M059J (cell line): ENCODE measurements around the gene KLHL40. TPM values are rescaled to one million over a fixed set of nuclear protein-coding genes. Genes with fewer than 3 reads are reported as not detected.

ENCODE experiments used
- DNase-seq: peaks from one replicate; pipeline ENCODE4 v3.0.0-alpha.2; 2012; ENCODE audit warnings: low read depth
- total RNA-seq: library from RNA; depleted of rRNA; stranded (reverse); fragments of >200 nt; shearing (Covaris generic); gene quantifications from 2 replicates; pipeline ENCODE4 v1.2.3, GENCODE V29; 2014

Gene KLHL40
- total RNA-seq, 1 experiment from 2014 or later: not detected

DNA sequence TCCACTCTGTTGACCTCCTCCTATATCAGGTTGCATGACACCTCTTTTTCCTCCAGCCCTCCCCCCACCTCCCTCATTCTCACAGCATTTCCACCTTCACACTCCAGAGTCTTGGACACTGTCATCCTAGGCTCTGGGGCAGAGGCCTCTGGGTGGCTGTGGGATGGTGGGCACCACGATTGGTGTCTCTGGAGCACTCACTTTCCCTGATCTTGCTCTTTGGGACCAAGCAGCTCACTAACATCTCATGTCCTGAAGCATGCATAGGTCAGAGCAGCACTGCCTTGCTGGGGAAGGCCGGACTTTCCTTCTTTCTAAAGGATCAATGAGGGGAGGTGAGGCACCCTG lies 16.9 kb upstream of the KLHL40 start:
- DNase-seq: no peak

DNA sequence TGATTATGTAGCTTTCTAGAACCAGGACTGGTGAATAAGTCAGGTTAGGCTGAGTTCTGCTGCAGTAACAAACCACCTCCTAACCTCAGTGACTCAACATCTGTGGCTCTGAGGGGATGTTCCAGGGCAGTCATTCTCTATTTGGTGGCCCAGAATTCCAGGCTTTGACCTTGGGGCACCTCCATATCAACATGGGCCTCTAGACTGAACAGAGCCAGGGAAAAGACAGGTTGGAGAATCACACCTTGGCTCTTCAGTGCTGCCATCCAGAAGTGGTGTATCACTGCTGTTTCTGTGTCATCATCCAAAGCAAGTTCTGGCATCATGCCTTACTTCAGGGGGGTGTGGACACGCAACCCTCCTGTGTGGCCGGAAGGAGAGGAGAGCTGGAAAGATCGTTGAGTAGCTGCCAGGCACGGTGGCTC lies 16.5 kb upstream of the KLHL40 start:
- DNase-seq: peak; percentile 32

DNA sequence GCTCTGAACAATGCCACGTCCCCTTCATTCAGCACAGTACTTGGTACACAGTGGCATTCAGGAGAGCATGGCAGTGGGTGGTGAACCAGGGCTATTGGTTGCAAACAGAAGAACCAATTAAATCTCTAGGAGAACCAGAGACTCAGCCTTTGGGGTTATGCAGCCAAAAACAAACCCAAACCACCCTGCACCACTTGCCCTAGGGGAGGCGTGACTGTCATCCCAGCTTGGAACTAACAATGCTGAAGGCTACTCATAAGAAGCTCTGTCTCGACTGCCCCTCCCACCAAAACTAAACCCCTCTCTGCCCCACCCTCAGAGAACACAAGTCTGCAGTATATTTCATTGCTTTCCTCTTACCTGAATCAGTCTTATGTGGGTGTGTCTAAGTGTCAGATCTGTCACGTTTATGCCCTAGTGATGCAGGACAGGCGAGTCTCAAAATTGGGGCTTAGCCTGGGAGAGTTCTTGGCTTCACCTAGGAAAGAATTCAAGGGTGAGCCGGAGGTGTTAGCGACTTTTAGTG lies 15.2 kb upstream of the KLHL40 start:
- no peak for DNase-seq

DNA sequence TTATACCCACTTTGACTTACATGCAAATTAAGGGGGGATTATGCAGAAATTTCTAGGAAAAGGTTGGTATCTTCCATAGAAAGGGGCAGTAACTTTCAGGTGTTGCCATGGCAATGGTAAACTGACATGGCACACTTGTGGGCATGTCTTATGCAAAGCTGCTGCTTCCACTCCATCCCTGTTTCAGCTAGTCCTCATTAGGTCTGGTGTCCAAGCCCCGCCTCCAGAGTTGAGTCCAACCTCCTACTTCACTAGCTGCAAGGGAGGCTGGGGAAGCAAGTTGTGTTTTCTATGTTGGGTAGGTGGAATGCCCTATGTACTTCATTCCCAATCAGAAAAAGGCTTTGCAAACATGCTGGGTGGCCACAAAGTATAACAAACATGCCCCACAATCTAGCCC lies 14.7 kb upstream of the KLHL40 start:
- no peak for DNase-seq

DNA sequence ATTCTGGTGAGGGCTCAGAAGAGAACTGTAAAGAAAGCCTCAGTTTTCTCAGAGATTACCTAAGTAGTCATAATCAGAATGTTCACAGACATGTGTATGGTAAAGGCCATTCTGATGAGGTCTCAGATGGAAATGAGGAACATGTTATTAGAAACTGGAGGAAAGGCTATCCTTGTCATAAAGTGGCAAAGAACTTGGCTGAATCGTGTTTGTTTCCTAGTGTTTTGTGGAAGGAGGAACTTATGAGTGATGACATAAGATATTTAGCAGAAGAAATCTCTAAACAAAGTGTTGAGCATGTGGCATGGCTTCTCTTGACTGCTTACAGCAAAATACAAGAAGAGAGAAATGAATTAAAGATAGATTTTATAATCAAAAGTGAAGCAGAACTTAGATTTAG lies 12.8 kb upstream of the KLHL40 start:
- no peak for DNase-seq

DNA sequence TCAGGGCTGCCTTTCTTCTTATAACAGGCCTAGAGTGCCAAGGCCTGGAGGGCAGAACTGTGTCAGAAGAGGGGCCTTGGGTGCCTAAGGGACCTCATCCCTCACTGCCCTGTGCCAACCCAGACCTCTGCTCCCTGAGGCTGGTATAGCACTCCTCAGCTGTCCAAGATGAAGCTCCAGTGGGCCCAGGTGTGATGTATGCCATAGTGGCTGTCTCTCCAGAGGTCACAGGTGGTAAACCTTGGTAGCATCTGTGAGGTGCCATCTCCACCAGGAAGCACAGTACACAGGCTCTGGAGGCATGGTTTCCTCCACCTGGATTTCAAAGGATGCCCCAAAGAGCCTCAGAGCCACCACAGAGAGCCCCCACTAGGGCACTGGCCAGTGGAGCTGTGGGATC lies 12.3 kb upstream of the KLHL40 start:
- no peak for DNase-seq

DNA sequence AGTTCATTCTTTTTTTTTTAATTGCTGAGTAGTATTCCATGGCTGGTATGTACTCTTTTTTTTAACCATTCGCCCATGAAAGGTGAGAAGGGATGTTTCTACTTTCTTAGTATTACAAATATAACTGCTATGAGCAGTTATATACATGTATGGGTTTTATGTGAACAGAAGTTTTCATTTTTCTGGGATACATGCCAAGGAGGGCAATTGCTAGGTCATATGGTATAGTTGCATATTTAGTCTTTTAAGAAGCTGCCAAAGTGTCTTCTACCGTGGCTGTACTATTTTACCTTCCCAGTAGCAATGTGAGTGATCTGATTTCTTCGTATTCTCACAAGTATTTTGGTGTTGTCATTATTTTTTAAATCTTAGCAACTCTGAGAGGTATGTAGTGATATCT lies 11.2 kb upstream of the KLHL40 start:
- no peak for DNase-seq

DNA sequence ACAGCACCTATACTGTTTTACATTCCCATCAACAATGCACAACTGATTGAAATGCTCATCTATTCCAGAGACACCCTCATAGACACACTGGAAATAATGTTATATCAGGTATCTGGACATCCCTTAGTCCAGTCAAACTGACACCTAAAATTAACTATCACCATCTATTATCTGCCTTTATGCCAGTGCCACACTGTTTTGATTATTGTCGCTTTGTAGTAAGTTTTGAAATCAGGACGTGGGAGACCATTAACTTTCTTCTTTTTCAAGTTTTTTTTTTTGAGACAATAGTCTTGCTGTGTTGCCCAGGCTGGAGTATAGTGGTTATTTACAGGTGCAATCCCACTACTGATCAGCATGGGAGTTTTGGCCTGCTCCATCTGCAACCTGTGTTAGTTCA lies 9.4 kb upstream of the KLHL40 start:
- no peak for DNase-seq

DNA sequence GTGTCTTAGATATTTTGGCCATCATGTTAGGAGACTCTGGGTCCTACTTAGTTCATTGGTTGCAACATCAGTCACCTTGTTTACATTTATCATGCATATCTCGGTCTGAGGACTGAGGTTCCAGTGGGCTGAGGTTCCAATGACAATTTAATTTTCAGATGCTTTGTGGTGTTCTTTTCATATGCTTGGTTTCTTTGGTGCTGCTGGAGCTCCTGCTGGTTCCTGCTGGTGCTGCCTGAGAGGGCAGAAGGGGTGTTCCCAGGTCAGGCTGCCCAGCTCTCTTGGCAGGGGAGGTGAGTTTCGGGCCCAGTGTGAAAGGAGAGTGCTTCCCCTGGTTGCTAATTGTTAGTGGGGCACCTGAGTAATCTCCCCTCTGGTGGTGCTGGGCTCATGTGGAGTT lies 6.9 kb upstream of the KLHL40 start:
- no peak for DNase-seq

DNA sequence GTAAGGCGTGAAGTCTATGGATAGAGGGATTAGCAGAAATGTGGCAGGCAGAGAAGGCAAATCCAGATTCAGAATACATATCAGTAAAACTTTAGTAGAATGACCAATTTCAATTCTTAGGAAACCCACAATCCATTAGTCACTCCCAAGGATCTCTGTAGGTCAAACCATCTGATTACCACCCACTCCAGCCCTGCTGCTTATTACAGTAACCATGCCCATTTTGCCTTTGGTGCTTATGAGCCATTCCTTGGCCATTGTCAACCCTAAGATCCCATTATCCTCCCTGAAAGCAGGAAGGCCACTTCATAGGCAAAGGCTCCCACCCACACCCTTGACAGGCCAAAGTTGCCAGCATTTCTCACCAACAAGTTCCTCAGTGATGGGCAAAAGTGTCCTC lies 5.1 kb upstream of the KLHL40 start:
- DNase-seq: peak; percentile 46

DNA sequence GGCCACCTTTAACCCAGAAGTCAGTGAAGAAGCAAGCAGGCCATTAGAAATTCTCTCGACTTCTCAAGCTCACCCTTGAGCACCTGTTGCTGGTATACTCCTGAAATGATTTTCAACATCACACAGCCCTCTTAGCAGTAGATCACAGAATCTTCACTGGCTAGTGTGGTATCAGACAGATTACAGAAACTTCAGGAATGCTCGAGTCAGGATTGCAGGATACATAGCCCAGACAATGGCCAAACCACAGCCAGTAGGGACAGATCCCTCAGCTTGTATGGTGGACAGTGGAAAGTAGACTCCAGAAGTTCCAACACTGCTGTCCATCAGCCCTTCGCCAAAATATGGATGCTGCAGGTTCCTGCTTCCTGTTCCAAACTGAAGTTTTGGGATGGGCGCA lies 4.5 kb upstream of the KLHL40 start:
- no peak for DNase-seq

DNA sequence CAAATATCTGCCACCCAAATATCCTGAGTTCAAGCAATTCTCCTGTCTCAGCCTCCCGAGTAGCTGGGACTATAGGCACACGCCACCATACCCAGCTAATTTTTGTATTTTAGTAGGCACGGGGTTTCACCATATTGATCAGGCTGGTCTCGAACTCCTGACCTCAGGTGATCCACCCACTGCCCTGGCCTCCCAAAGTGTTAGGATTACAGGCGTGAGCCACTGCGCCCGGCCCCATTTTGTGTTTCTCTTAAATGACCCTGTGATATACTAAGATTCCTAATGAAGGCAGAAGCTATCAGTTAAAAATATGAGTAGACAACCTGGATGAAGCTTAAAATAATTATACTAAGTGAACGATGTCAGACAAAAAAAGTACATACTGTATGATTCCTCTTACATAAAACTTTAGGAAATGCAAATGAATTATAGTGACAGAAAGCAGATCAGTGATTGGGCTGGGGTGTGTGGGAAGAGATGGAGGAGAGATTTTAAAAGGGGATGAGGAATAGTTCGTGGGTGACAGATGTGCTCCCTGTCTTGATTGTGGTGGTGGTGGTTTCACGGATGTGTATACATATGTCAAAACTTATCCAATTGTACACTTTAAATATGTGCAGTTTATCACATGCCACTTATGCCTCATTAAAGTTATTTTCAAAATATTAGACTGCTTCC lies 3.8 kb upstream of the KLHL40 start:
- no peak for DNase-seq

DNA sequence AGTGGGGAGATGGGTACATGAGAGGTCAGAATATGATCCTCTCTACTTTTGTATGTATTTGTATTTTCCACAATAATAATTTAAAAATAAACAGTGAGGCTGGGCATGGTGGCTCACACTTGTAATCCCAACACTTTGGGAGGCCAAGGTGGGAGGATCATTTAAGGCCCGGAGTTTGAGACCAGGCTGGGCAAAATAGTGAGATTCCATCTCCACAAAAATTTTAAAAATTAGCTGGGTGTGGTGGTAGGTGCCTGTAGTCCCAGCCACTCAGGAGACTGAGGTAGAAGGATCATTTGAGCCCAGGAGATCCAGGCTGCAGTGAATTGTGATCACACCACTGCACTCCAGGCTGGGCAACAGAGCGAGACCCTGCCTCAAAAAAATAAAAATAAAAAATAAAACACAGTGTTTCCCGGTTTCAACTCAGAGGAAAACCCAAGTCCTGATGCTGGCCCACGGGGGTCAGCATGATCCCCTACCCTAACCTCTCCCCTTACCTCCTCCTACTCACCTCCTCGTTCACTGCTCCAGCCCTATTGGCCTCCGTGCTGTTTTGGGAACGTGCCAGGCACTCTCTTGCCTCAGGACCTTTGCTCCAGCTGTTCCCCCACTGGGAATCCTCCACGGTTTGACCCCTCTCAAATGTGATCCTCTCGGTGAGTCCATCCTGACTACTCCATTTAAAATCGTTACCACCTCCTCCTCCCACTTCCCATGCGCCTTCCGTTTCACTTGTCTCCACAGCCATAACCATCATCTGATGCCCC lies 2.9 kb upstream of the KLHL40 start:
- no peak for DNase-seq

DNA sequence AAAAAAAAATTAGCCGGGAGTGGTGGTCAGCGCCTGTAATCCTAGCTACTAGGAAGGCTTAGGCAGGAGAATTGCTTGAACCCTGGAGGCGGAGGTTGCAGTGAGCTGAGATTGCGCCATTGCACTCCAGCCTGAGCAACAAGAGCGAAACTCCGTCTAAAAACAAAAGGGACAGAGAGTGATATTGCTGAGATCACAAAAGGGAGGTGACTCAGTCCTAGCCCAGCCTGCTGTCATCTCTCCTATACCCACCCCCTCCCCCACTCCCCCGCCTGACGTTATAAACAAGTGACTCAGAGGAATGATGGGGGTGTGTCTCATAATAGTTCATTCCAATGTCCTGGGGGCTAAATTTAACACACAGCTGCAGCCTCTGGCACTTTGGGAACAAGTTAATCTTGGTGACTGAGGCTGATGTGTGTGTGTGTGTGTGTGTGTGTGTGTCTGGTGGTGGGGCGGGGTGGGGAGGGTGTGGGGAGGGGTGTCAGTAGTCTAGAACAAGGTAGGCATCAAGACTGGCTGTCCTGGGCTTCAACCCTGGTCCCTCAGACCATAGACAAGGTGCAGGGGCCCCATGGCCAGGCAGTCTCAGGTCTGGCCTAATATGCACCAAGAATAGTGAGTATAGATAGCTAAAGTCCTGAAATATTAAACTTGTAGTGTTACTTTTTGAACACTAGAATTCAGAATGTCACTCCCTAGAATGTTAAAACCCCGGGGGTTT lies 1.3 kb upstream of the KLHL40 start:
- peak; percentile 91 for DNase-seq

DNA sequence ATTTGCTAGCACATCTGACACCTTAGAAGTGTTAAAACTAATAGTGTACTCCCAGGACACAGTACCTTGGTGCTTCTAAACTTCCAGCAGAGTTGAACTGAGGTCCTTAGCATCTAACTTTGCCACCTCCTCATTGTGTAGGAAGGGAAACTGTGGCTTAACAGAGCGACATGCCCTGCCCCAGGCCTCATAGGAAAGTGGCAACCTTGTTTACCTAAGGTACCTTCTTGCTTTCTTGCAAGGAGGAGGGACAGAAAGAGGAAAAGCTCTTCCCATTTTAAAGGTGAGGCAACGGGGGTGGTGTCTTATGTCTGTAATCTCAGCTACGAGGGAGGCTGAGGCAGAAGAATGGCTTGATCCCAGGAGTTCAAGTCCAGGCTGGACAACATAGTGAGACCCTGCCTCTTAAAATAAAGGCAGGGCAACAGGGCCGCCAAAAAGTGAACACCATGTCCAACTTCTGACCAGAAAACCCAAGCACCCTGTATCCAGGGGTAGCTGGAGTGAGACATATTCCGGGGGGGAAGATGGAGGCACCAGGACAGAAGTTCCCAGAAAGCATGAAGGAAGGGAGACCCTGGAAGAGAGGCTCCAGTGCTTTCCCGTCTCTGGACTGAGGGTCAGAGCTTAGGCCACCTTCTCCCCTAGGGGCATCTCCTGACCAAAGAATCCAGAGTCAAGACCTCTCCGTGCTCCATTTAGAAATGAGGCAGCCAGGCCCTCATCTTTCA lies 540 bp upstream of the KLHL40 start:
- no peak for DNase-seq

DNA sequence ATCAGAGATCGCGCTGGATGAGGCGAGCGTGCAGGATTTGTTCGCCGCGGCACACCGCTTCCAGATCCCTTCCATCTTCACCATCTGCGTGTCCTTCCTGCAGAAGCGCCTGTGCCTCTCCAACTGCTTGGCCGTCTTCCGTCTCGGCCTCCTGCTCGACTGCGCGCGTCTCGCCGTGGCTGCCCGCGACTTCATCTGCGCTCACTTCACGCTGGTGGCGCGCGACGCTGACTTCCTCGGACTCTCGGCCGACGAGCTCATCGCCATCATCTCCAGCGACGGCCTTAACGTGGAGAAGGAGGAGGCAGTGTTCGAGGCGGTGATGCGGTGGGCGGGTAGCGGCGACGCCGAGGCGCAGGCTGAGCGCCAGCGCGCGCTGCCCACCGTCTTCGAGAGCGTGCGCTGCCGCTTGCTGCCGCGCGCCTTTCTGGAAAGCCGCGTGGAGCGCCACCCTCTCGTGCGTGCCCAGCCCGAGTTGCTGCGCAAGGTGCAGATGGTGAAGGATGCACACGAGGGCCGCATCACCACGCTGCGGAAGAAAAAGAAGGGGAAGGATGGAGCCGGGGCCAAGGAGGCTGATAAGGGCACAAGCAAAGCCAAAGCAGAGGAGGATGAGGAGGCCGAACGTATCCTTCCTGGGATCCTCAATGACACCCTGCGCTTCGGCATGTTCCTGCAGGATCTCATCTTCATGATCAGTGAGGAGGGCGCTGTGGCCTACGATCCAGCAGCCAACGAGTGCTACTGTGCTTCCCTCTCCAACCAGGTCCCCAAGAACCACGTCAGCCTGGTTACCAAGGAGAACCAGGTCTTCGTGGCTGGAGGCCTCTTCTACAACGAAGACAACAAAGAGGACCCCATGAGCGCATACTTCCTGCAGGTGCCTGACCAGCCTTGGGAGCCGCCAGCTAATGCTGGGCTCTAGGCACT lies 819 bp downstream of the KLHL40 start:
- DNase-seq: no peak

DNA sequence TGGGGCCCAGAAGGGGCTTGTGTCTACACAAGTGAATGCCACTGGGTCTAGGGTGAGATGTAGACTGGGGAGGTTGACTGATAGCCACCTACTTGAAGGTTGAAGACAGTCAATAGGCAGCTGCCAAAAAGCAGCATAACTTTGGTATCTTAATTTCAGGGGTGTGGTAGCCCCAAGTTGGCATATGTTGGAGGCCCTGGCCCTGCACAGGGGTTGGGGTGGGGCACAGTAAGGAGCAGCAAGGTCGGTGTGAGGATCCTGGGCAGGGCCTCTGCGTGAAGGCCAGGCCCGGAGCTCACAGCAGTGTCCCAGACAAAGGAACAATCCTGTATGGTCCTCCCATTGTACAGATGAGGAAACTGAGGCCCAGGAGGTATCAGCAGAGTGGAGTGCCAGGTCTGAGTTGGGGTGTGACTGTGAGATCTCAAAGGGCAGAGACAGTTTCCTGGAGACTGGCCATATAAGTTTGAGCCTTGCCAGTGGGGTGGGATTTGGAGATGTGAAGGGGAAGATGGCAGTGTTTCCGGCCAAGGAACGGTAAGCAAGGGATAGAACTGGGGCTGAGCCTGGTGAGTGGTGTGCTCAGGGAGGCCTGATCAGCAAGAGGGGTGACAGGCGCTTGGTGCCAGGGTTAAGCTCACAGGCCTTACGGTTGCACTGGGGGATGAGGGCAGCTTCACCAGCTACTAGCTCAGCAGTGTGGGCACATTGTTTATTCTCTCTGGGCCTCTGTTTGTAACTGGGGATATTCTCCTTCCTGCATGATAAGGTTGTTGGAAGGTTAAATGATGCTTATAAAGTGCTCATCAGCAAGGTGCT lies 1.7 kb downstream of the KLHL40 start:
- DNase-seq: no peak

DNA sequence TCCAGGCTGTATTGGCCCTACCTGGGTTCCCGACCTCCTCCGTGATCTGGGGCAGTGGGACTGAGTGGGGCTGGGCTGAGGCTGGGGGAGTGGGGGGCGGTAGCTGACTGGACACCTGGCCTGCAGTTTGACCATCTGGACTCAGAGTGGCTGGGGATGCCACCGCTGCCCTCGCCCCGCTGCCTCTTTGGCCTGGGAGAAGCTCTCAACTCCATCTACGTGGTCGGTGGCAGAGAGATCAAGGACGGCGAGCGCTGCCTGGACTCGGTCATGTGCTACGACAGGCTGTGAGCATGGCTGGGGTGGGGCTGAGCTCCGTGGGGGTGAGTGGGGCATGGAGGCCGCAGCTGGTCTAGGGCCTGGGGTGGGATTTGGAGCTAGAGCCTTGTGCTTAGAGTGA lies 2.7 kb downstream of the KLHL40 start:
- no peak for DNase-seq

DNA sequence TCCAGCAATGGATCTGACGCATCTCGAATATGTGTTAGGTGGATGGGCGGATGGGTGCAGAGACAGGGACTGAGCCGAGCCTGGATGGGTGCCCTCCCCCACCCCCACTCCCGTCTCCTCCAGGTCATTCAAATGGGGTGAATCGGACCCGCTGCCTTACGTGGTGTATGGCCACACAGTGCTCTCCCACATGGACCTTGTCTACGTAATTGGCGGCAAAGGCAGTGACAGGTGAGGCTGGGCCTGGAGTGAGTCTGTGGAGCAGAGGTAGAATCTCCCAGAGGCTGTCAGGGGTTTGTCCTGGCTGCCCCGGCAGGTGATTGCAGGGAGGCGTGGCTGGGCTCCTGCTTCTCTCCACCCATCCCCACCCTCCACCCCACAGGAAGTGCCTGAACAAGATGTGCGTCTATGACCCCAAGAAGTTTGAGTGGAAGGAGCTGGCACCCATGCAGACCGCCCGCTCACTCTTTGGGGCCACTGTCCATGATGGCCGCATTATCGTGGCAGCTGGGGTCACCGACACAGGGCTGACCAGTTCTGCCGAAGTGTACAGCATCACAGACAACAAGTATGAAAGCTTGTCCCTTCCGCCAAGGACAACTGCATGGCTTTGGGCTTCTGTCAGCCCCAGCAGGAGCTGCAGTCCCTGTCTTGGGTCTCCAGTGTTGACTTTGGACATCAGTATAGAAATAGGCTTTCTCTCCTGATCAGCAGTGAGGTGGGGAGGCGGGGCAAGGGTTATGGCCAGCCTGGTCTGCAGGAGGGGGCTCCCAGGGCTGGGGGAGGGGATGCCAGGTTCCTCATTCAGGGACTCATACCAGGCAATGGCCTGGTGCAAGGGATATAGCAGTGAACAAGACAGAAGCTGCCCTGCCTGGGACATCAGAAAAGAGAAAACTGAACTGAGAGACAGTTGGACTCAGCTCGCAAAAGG lies 3.4 kb downstream of the KLHL40 start:
- no peak for DNase-seq
